ENCODE data around the gene HMX3.

- no peak for TF ChIP-seq EZH2 (IDR thresholded peaks at IDR 0.05)
- TF ChIP-seq POLR2AphosphoS5 (IDR thresholded peaks at IDR 0.05; ENCODE audit: borderline replicate concordance, low read depth, low read length): no peak
- no peak for TF ChIP-seq FOXP2 (optimal IDR thresholded peaks at IDR 0.05; ENCODE audit: control extremely low read depth, extremely low read length, insufficient read depth)
These were observed 33.1 kb upstream of the HMX3 start for GRCh38 chr10:123102673-123103072.
